Common myeloid progenitor, CD34-positive (primary cell): ENCODE results near the gene RAX2.
A peak's percentile ranks its signal among the peaks of the same experiment; 100 is the strongest.
"Not testable (repeated sequence)": the region's sequence is repeated elsewhere in the genome, so short reads cannot be mapped to it uniquely, and the experiment has no call there.

ENCODE experiments used
- CTCF ChIA-PET: fragments of 350-600 bp; sonication (Branson Sonifier 250); formaldehyde crosslinking; loops from one replicate; lab custom pipeline; 2021; ENCODE audit warnings: antibody characterized with exemption; lab: Charles Lee
- POLR2A ChIA-PET: fragments of 350-600 bp; sonication (Branson Sonifier 250); formaldehyde crosslinking; loops from one replicate; lab custom pipeline; 2021; ENCODE audit warnings: antibody characterized with exemption; lab: Charles Lee
- DNase-seq, 3 donors: peaks; one replicate each; pipeline versions ENCODE4 v3.0.0 to v3.0.0-alpha.2; 2013
- H3K27ac ChIP-seq, 2 experiments: 1 replicate in 1 of 2; 2 replicates in 1 of 2; pipeline ENCODE4 v1.7.0; 2013; ENCODE audit warnings: inconsistent platforms in 2 of 2, low read length in 2 of 2, mild to moderate bottlenecking in 2 of 2, low read depth in 1 of 2, moderate library complexity in 1 of 2; ENCODE audit not compliant: severe bottlenecking in 2 of 2, insufficient read depth in 1 of 2, poor library complexity in 1 of 2
- H3K27me3 ChIP-seq, 5 experiments: replicated peaks in 2 of 5; 1 replicate in 3 of 5; 2 replicates in 2 of 5; pipeline versions ENCODE4 v1.6.1 to v1.7.0; 2013; ENCODE audit warnings: low read length in 4 of 5, mild to moderate bottlenecking in 2 of 5, moderate library complexity in 2 of 5, inconsistent platforms in 1 of 5; ENCODE audit not compliant: insufficient read depth in 5 of 5, control insufficient read depth in 4 of 5
- H3K36me3 ChIP-seq, 4 experiments: 1 replicate in 2 of 4; 2 replicates in 2 of 4; pipeline versions ENCODE4 v1.6.1 to v1.7.0; 2013; ENCODE audit warnings: low read length in 3 of 4, control low read depth in 1 of 4, mild to moderate bottlenecking in 1 of 4; ENCODE audit not compliant: control insufficient read depth in 4 of 4, insufficient read depth in 4 of 4
- H3K4me1 ChIP-seq, 4 experiments: 1 replicate in 3 of 4; 2 replicates in 1 of 4; pipeline versions ENCODE4 v1.6.1 to v1.7.1; 2013; ENCODE audit warnings: low read length in 3 of 4, mild to moderate bottlenecking in 3 of 4, control low read depth in 1 of 4, inconsistent platforms in 1 of 4, moderate library complexity in 1 of 4; ENCODE audit not compliant: control insufficient read depth in 4 of 4, insufficient read depth in 4 of 4; ENCODE audit errors: control extremely low read depth in 1 of 4
- H3K4me3 ChIP-seq, 7 experiments: 1 replicate in 4 of 7; 2 replicates in 3 of 7; pipeline versions ENCODE4 v1.5.1 to v1.7.0; 2013; ENCODE audit warnings: mild to moderate bottlenecking in 7 of 7, low read length in 6 of 7, moderate library complexity in 6 of 7, inconsistent platforms in 2 of 7, low read depth in 2 of 7, control low read depth in 1 of 7; ENCODE audit not compliant: insufficient read depth in 4 of 7, control insufficient read depth in 1 of 7; ENCODE audit errors: extremely low read depth in 1 of 7
- H3K9me3 ChIP-seq, 5 experiments: 1 replicate in 4 of 5; 2 replicates in 1 of 5; pipeline versions ENCODE4 v1.6.1 to v1.7.1; 2013; ENCODE audit warnings: low read length in 4 of 5, mild to moderate bottlenecking in 2 of 5, inconsistent platforms in 1 of 5, low read depth in 1 of 5, moderate library complexity in 1 of 5; ENCODE audit not compliant: control insufficient read depth in 4 of 5, insufficient read depth in 2 of 5; ENCODE audit errors: control extremely low read depth in 1 of 5
- WGBS: methylation state at CpG from one replicate; pipeline ENCODE4 v1.1.5; 2013; ENCODE audit not compliant: insufficient coverage; 5-methylcytosine and 5-hydroxymethylcytosine counted together

Gene RAX2

DNA sequence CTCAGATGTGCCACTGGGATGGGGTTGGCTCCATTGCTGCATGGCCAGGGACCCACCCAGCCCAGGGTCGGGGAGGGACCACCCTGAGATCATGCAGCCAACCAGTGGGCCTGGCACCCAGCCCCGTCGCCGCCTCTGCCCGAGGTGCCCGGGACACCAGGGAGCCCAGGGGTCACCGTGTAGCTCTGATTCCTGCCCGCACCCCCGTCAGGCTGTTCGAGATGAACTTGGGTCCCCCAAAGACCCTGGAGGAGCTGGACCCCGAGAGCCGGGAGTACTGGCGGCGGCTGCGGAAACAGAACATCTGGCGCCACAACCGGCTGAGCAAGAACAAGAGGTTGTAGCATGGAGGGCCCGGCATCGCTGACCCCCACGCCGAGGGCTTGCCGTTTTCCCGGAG, 5.0 kb downstream of the RAX2 start:
- no peaks in the 10 kb centered on the region for H3K9me3 ChIP-seq
- CTCF ChIA-PET: interaction anchor here (0.9 to 1.1 kb wide), 2 partner anchors 11 to 13 kb away, joined by 3 read pairs; no protein-coding TSS in a partner anchor
- WGBS: 95% methylated on average over 21 of the region's 23 CpGs

DNA sequence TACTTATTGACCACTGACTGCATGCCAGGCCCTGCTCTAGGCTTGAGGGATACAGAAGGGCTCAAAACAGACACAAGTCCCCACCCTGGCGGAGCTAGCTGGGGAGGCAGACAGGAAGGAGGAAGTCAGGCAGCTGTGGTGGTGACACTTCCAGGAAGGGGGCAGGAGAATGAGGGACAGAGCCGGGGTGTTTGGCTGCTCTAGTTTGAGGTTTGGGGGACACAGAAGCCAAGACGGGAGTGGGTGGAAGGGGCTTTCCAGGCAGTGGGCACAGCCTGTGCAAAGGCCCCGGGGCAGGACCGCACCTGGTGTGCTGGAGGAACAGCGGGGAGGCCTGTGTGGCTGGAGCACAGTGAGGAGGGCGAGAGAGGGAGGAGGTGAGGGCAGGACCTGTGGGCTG, 5.5 kb downstream of the RAX2 start:
- CTCF ChIA-PET: interaction anchor here (0.9 kb wide), 1 partner anchor 10 kb away, joined by 3 read pairs; no protein-coding TSS in a partner anchor
- no peak for DNase-seq
- Histone ChIP-seq H3K4me3 (no peak overlapping the region), H3K4me1 (peaks cover 4 to 11% (median 7%) of the 10 kb centered on the region in 4 experiments), H3K27me3 (no peaks in the 10 kb centered on the region), H3K36me3 (peaks cover 0 to 31% (median 26%) of the 10 kb centered on the region in 4 experiments), H3K9me3 (no peaks in the 10 kb centered on the region), H3K27ac (no peak overlapping the region)
- WGBS: 79% methylated on average over 7 of the region's 7 CpGs
- POLR2A ChIA-PET: interaction anchor here (0.6 kb wide), 1 partner anchor 111 kb away, joined by 4 read pairs; no protein-coding TSS in a partner anchor

More for the DNA sequence above, 5.0 kb downstream of the RAX2 start:
- no peaks in the 10 kb centered on the region for H3K27me3 ChIP-seq
- H3K27ac ChIP-seq: no peak overlapping the region
- DNase-seq: no peak
- POLR2A ChIA-PET: no interaction called here
- H3K4me1 ChIP-seq: peaks cover 0 to 6% (median 5%) of the 10 kb centered on the region in 4 experiments
- peaks cover 0 to 31% (median 26%) of the 10 kb centered on the region in 4 experiments for H3K36me3 ChIP-seq
- H3K4me3 ChIP-seq: no peak overlapping the region

DNA sequence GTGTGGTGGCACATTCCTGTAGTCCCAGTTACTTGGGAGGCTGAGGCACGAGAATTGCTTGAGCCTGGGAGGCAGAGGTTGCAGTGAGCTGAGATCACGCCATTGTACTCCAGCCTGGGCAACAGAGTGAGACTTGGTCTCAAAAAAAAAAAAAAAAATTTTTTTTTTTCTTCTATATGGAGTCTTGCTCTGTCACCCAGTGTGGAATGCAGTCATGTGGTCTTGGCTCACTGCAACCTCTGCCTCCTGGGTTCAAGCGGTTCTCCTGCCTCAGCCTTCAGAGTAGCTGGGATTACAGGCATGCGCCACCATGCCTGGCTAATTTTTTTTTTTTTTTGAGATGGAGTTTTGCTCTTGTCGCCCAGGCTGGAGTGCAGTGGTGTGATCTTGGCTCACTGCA, 6.3 kb downstream of the RAX2 start:
- DNase-seq, H3K27ac ChIP-seq, CTCF ChIA-PET, H3K27me3 ChIP-seq, H3K4me3 ChIP-seq, H3K9me3 ChIP-seq: not testable (repeated sequence)
- POLR2A ChIA-PET: interaction anchor here (0.6 kb wide), 1 partner anchor 111 kb away, joined by 4 read pairs; no protein-coding TSS in a partner anchor
- peaks cover 0 to 31% (median 26%) of the 10 kb centered on the region in 4 experiments for H3K36me3 ChIP-seq
- WGBS: 90% methylated on average over 2 of the region's 5 CpGs
- peaks cover 4 to 17% (median 12%) of the 10 kb centered on the region in 4 experiments for H3K4me1 ChIP-seq

- 98% methylated on average over 12 of the region's 12 CpGs for WGBS
- ChIA-PET POLR2A (no interaction called here), CTCF (no interaction called here)
- DNase-seq: no peak
- Histone ChIP-seq H3K27me3 (no peaks in the 10 kb centered on the region), H3K9me3 (no peaks in the 10 kb centered on the region), H3K4me1 (peaks cover 4 to 20% (median 14%) of the 10 kb centered on the region in 4 experiments), H3K4me3 (no peak overlapping the region), H3K36me3 (peaks cover 0 to 31% (median 27%) of the 10 kb centered on the region in 4 experiments), H3K27ac (no peak overlapping the region)
These were observed 6.9 kb downstream of the RAX2 start for GRCh38 chr19:3765121-3765520.

GRCh38 chr19:3762501-3763459, 9.2 kb downstream of the RAX2 start, which contains the start of gene MRPL54:
MRPL54 (plus strand) TSS chr19:3762682; CDS start chr19:3762701, 19 bp downstream.
- ChIA-PET CTCF (interaction anchor here (0.6 to 2.7 kb wide), 16 partner anchors 9 to 223 kb away, joined by 3 to 14 read pairs (median 3); partner anchors contain the start of genes EEF2 and RAX2), POLR2A (interaction anchor here (0.6 to 1.4 kb wide), 7 partner anchors 8 to 223 kb away, joined by 3 to 10 read pairs (median 3); partner anchors contain the start of gene EEF2)
- peaks cover 4 to 20% (median 15%) of the 10 kb centered on the region in 4 experiments for H3K4me1 ChIP-seq
- H3K27ac ChIP-seq: peak within 1 kb of the TSS; percentile 99 to 100
- no peaks in the 10 kb centered on the region for H3K9me3 ChIP-seq
- DNase-seq: peak; percentile 99
- WGBS: 1% methylated on average over 32 of the region's 47 CpGs
- peak within 1 kb of the TSS; percentile 80 to 97 (median 92) for H3K4me3 ChIP-seq
- no peaks in the 10 kb centered on the region for H3K27me3 ChIP-seq
- H3K36me3 ChIP-seq: peaks cover 0 to 36% (median 26%) of the 10 kb centered on the region in 4 experiments

- Histone ChIP-seq H3K27ac (peak overlapping the region; percentile 99 to 100), H3K4me3 (peak overlapping the region in 3 of 7 experiments; percentile 92 to 97 (median 95)), H3K27me3 (no peaks in the 10 kb centered on the region), H3K36me3 (peaks cover 0 to 31% (median 21%) of the 10 kb centered on the region in 4 experiments), H3K4me1 (peaks cover 4 to 20% (median 15%) of the 10 kb centered on the region in 4 experiments), H3K9me3 (no peaks in the 10 kb centered on the region)
- WGBS: no CpG with 5 or more reads among the region's 1 CpG
- DNase-seq: no peak
- ChIA-PET POLR2A (interaction anchor here (0.8 to 1.4 kb wide), 4 partner anchors 18 to 208 kb away, joined by 3 to 10 read pairs (median 3); no protein-coding TSS in a partner anchor), CTCF (interaction anchor here (0.6 to 2.7 kb wide), 14 partner anchors 10 to 223 kb away, joined by 3 to 14 read pairs (median 4); partner anchors contain the start of genes EEF2 and RAX2)
These were observed 9.9 kb downstream of the RAX2 start for GRCh38 chr19:3762130-3762473.
